ENCODE data around the gene HNRNPDL.
"Not testable (repeated sequence)": the region's sequence is repeated elsewhere in the genome, so short reads cannot be mapped to it uniquely, and the experiment has no call there.

Gene HNRNPDL

DNA sequence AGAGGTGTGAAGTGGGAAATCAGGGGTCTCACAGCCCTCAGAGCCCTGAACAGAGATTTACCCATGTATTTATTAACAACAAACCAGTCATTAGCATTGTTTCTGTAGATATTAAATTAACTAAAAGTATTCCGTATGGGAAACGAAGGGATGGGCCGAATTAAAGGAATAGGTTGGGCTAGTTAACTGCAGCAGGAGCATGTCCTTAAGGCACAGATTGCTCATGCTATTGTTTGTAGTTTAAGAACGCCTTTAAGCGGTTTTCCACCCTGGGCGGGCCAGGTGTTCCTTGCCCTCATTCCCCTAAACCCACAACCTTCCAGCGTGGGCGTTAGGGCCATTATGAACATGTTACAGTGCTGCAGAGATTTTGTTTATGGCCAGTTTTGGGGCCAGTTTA is 44.0 kb downstream of the HNRNPDL start:
- not testable (repeated sequence) for DNase-seq (ENCODE audit: low read depth)

DNA sequence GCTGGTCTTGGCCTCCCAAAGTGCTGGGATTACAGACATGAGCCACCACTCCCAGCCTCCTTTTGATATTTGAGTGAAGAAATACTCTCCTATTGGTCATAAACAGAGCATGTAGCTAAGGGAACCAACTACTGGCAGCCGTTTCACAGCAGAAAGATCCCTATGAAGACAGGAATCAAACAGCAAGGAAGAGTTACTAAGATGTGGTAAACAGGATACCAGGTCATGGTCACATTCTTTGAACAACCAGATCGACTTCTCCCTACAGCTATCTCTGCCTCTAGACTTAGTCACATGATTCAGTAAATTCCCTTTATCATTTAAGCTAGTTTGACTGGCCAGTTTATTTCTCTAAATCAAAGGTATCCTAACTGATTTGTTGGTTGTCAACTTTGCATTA is 47.5 kb downstream of the HNRNPDL start:
- DNase-seq (ENCODE audit: low read depth): no peak

DNA sequence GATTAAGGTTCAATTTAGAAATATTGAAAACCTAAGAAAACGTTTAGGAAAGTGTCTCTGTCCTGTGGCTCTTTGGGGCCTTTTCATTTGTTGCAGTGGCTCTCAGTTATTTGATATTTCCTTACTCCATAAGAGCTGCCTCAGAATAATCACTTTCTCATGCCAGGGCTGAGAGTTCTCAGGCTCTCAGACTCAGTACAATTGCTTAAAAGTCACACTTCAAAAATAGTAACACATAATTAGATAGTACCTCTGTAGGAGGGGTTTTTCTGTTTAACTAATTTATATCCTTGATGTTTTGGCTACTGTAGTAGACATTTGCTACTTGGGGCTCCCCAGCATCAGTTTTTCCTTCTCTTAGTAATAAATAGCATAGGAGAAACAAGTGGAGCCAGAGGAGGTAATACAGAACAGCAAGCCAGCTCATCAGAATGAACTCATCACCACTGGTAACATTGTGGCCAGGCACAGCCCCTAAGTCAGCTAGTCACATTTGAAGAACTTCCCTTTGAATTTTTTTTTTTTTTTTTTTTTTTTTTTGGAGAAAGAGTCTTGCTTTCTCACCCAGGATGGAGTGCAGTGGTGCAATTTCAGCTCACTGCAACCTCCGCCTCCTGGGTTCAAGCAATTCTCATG is 48.5 kb downstream of the HNRNPDL start:
- no peak for DNase-seq (ENCODE audit: low read depth)

GRCh38 chr4:82381235-82381634 is 49.0 kb downstream of the HNRNPDL start:
- no peak for DNase-seq (ENCODE audit: low read depth)

GRCh38 chr4:82380831-82381230 is 49.4 kb downstream of the HNRNPDL start:
- DNase-seq (ENCODE audit: low read depth): no peak

GRCh38 chr4:82380344-82380743 is 49.9 kb downstream of the HNRNPDL start:
- DNase-seq (ENCODE audit: low read depth): no peak

DNA sequence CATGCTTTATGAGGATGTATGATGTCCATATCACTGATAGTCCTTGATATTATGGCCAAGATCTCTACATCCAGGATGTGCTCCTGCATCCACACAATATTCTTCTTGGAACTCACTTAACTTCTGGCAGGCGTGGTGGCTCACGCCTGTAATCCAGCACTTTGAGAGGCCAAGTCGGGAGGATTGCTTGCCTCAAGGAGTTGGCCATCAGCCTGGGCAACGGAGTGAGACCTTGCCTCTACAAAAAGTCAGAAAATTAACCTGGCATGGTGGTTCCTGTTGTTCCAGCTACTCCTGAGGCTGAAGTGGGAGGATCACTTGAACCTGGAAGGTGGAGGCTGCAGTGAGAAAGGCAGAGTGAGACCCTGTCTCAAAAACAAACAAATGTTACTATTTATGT is 54.2 kb downstream of the HNRNPDL start:
- DNase-seq (ENCODE audit: low read depth): no peak

- peak; percentile 88 for DNase-seq (ENCODE audit: low read depth)
Measured at GRCh38 chr4:82373816-82374625, 56.2 kb downstream of the HNRNPDL start, which contains the start of gene HNRNPD. Gene HNRNPD, minus strand, starts transcription at chr4:82373991. Its CDS starts 313 bp downstream, at chr4:82373678.

DNA sequence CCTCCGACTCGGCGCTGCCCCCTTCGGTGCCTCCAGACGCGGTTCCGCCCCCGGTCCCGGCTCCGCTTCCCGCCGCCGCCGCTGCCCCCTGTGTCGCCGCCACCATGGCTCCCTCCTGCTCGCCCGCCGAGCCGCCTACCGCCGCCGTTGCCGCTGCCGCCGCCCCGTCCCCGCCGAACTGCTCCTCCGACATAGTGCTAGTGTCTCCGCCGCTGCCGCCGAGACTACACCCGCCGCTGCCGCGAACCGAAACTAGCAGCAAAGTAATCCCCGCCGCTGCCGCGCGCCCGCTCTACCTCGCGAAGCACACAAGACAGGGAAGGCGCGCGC is 56.8 kb downstream of the HNRNPDL start:
- no peak for DNase-seq (ENCODE audit: low read depth)

Data from activated T-helper 9 cell treated with anti-CD3 and anti-CD28 coated beads, Interleukin-2, amount 50 U/mL, for 16 hours (primary cell).